ELF-1 (cell line): ENCODE results near the gene EYA4.

Source experiments
- DNase-seq: peaks from one replicate; pipeline ENCODE4 v3.0.0-alpha.2; 2016; ENCODE audit warnings: low read depth, low spot score

Gene EYA4

GRCh38 chr6:133242637-133243585 is 1.8 kb downstream of the EYA4 start:
- DNase-seq = peak; percentile 54

DNA sequence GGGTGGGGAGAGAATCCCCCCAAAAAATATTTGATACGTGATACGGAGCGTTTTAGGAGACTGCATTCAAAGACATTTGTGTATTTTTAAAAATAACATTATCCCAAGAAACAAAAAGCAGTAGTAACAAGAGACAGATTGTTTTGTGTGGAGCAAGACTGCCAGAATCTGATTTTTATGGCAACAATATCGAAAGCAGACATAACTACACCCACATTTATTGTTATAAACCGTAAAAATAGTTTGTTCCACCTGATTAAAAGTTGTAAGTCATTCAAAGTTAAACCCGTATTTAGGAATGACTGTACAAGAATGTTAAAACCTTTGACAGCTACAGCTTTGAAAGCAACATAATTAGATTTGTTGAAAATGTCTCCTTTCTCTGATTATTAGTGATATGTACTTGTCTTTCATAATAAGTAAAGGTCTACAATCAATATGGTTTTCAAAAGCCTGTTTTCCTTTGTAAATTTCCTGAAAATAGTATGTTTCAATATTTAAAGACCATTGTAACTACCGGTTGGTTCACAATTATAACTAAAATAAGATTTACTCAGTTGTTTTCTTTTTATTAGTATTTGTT is 2.7 kb downstream of the EYA4 start:
- DNase-seq = no peak

GRCh38 chr6:133244519-133244918 is 3.4 kb downstream of the EYA4 start:
- no peak for DNase-seq

GRCh38 chr6:133245007-133245406 is 3.9 kb downstream of the EYA4 start:
- DNase-seq = no peak

GRCh38 chr6:133245422-133245903 is 4.3 kb downstream of the EYA4 start:
- DNase-seq = no peak

DNA sequence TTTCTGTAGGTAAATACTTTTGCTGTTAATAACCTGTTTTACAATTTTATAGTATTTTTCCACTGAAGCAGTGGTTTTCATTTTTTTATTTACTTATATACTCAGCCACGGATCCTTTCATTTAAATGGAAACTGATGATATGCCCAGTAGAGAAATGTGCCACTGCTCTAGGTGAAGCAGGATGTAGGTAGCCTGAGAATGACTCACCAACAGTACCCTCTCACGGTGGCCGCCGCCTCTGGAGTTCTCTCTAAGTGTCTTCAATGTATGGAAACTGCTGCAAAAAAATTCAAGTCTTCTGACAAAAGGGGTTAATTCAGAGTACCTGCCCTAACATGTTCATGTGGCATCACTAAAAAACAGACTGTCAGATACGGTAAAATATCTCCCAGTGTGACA is 6.4 kb downstream of the EYA4 start:
- no peak for DNase-seq

DNA sequence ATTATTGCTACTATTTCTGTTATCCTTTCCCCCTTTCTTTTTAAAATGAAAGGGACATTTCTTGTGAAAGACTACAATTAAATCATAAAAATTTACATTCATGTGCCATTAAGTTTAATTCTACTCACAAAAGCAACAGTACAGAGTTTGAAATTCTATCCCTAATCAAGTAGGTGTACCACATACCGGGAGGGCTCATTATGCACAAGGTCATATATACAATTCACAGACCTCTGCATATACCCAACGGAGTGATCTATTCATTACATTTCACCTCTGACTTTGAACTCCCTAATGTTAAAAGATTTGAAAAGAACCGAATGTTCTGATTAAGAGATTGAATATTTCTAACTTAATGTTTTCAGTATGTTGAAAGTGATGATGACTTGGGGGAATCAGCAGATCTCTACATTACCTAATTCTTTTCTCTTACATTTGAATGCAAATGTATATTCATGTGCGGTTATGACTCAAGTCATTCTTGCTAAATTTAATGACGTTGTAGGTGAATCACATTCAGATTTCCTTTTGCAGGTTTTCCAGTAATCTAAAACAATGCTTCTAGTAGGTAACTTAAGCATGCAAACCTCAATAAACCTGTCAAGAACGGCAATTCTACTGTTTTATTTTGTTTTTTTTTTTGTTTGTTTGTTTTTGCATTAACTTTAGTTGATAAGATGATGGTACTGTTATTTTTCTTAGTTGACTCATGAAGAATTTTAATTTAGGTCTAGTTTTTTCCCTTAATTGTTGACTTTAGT is 7.3 kb downstream of the EYA4 start:
- DNase-seq = no peak

GRCh38 chr6:133251688-133252087 is 10.5 kb downstream of the EYA4 start:
- DNase-seq = no peak

GRCh38 chr6:133254552-133255228 is 13.5 kb downstream of the EYA4 start:
- DNase-seq = no peak

DNA sequence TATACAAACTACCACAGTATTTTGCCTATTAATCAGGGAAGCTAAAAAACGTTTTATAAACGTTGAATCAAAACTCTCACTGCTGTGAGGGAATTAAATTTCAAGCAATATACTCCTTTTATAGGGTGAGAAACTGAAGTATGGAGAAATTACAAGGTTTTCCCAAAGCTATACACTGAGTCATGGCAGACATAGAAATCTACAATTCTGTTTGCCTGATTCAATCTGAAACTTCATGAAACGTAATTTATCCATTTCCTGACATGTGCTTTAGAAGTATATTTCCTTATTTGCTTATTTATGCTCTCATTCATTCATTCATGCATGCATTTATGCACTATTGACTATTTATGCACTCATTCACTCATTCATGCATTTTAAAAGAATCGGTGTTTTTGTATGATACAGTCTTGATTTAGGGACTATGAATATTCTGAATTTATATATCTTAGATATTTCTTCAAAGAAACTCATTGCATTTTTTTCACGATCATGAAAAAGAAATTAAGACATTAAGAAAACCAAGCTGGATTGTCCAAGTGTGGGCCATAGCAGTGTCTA is 16.5 kb downstream of the EYA4 start:
- no peak for DNase-seq

DNA sequence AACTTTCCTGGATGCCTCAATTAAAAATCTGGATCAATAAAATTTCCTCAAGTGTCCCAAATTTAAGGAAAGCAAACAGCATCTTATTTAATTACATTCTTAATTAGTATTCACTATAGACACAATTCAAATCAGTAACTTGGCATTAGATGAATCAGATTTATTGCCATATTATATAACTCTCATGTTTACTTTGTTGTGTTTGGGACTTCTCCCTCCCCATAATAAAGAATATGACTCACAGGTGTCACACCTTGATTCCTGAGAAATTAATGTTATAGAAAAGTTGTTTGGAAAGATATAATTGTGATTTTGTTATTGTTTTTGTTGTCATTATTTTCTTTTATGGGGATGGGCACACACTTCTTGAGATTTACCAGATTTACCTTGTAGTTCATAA is 18.4 kb downstream of the EYA4 start:
- DNase-seq = no peak

GRCh38 chr6:133262804-133263203 is 21.6 kb downstream of the EYA4 start:
- no peak for DNase-seq

- no peak for DNase-seq
Measured at GRCh38 chr6:133265066-133265465, 23.9 kb downstream of the EYA4 start.

DNA sequence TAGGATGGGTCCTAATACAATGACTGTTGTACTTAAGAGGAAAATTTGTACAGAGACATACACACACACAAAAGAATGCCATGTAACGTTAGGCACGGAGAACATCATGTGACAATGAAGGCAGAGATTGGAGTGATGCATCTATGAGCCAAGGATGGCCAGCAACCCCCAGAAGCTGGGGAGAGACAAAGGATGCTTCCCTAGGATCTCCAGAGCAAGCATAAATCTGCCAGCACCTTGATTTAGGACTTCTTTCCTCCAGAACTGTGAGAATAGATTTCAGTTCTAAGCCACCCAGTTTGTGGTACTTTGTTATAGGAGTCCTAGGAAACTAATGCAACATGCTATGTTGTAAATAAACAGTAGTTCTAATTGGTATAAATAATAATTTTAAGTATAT is 25.0 kb downstream of the EYA4 start:
- DNase-seq = no peak

- no peak for DNase-seq
Measured at GRCh38 chr6:133268621-133269020, 27.5 kb downstream of the EYA4 start.

GRCh38 chr6:133274813-133275212 is 33.7 kb downstream of the EYA4 start:
- DNase-seq = no peak

DNA sequence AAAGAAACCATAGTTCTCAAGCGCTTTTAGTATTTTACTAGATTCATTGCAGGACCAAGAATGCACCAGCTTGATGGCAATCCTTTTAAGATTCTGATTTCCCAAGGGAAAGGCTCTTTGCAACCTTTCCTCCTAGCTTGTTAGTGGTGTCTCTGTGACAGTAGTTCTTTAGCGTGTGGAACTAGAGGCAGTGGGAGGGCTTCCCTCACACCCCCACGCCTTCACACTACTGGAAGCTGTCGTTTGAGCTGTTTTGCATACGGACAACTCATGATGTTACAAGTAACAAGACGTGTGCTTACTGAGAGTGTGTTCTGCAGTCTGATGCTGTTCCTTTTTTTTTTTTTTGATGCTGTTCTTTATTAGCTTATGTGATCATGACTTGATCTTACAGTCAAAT is 34.1 kb downstream of the EYA4 start:
- DNase-seq = no peak

- DNase-seq = no peak
Measured at GRCh38 chr6:133277228-133277899, 36.2 kb downstream of the EYA4 start.

- DNase-seq = no peak
Measured at GRCh38 chr6:133277900-133278545, 36.9 kb downstream of the EYA4 start.

DNA sequence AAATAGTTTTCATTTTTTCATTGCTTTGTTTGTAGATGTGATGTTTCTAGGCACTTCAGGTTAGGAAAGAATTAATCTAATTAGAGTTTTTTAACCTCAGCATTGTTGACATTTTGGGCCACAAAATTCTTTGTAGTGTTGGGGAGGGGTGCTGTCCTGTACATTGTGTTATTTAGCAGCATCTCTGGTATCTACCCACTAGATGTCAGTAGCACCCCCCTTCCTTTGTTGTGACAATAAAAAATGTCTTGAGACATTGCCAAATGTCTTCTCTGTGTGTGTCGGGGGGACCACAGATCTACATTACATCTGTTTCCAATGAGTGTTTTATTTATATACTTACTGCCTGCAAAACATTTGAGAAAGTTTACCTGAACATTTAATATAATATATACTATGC is 45.6 kb downstream of the EYA4 start:
- no peak for DNase-seq
